ENCODE measurements around the gene GLIS1. TPM values are rescaled to one million over a fixed set of nuclear protein-coding genes. Genes with fewer than 3 reads are reported as not detected.

GLIS1 gene
- total and polyA plus RNA-seq, 10 of the 15 experiments (the other 5 are each of a cell fraction or from before 2014, with no cell fraction given) = not detected

GRCh38 chr1:53577761-53578100 is 161.2 kb downstream of the GLIS1 start (continued):
- TF ChIP-seq ATF7 (IDR thresholded peaks at IDR 0.05; ENCODE audit: low read depth) (no peak), ATF3 (IDR thresholded peaks at IDR 0.05; ENCODE audit: borderline replicate concordance, extremely low read depth, low read depth, low read length) (no peak), TCF7 (IDR thresholded peaks at IDR 0.05; ENCODE audit: borderline replicate concordance) (no peak), ZZZ3 (IDR thresholded peaks at IDR 0.05; ENCODE audit: control insufficient read depth, insufficient read length, low read depth) (no peak), POLR2AphosphoS2 (IDR thresholded peaks at IDR 0.05; ENCODE audit: low read depth, low read length) (no peak)

- no peaks in the 10 kb centered on the region for H3K4me1 ChIP-seq (ENCODE audit: control insufficient read depth, insufficient read depth, low read length)
- CTCF ChIA-PET = interaction anchor here (0.7 kb wide), 1 partner anchor 15 kb away, joined by 3 read pairs; no protein-coding TSS in a partner anchor
- no peak overlapping the region for H3K4me2 ChIP-seq (ENCODE audit: control insufficient read depth, insufficient read depth)
- TF ChIP-seq KDM1A (IDR thresholded peaks at IDR 0.05; ENCODE audit: borderline replicate concordance) (no peak), BHLHE40 (IDR thresholded peaks at IDR 0.05; ENCODE audit: borderline replicate concordance in 1 of 2, low read depth in 2 of 2, low read length in 1 of 2) (0 out of 4 replicates have a peak, but pooled peaks of 1 of the 2 experiments have one; percentile 17)
- H3K27ac ChIP-seq (ENCODE audit: control insufficient read depth, insufficient read depth) = no peak overlapping the region
- H3K27me3 ChIP-seq (replicated peaks in 1 of 2; ENCODE audit: control insufficient read depth in 2 of 2, insufficient read depth in 2 of 2, low read length in 1 of 2) = peaks cover 0 to 3% of the 10 kb centered on the region in 2 experiments; a peak in 3 of 4 replicates
- SMC1A ChIA-PET (ENCODE audit: uncharacterized antibody, unreplicated experiment) = no interaction called here
- no peaks in the 10 kb centered on the region for H4K20me1 ChIP-seq (ENCODE audit: control insufficient read depth, insufficient read depth)
- WGBS (ENCODE audit: insufficient coverage, insufficient replicate concordance, low lambda C conversion rate, missing lambda C conversion rate) = 16% methylated on average over 5 of the region's 5 CpGs
- in situ Hi-C loops (cut with MboI) = no loop called here
- H3K79me2 ChIP-seq (ENCODE audit: control insufficient read depth, insufficient read depth, low read length) = no peaks in the 10 kb centered on the region
- H3K9ac ChIP-seq (ENCODE audit: control insufficient read depth, insufficient read depth, low read length) = no peak overlapping the region
- no peaks in the 10 kb centered on the region for H3K9me3 ChIP-seq (replicated peaks; ENCODE audit: control insufficient read depth, insufficient read depth, low read length)
- FAIRE-seq (no peak), DNase-seq (ENCODE audit: low read depth, low spot score) (no peak), ATAC-seq (no peak)
- no peaks in the 10 kb centered on the region for H3K36me3 ChIP-seq (ENCODE audit: control insufficient read depth in 2 of 2, insufficient read depth in 2 of 2, low read length in 1 of 2)
- no TSS peak for BruUV-seq (replicated peaks)
- H3K4me3 ChIP-seq = no peak overlapping the region
- no peak overlapping the region for H2AFZ ChIP-seq (ENCODE audit: control insufficient read depth, low read depth, low read length)
- POLR2A ChIA-PET = no interaction called here
- intact Hi-C loops (cut with micrococcal nuclease; ENCODE audit: unreplicated experiment) = no loop called here
- RAD21 ChIA-PET (ENCODE audit: unreplicated experiment) = no interaction called here
Observed at GRCh38 chr1:53576866-53577760, 161.9 kb downstream of the GLIS1 start.

Data from GM12878 (cell line).